Gastroesophageal sphincter (tissue), 3 donors: ENCODE results near the gene ATXN2L.

Experiments used
- CTCF ChIP-seq, 4 experiments: fragments of 200-600 bp in 2 of 4; fragments of 450-650 bp in 2 of 4; sonication (generic) in 1 of 4; IDR thresholded peaks; one replicate each; pipeline ENCODE4 v1.5.1; 2017 to 2019; ENCODE audit warnings: antibody characterized with exemption in 4 of 4, mild to moderate bottlenecking in 2 of 4, moderate library complexity in 2 of 4
- EP300 ChIP-seq: sonication (generic); formaldehyde crosslinking; IDR thresholded peaks from one replicate; pipeline ENCODE4 v1.6.1; 2017; ENCODE audit warnings: antibody characterized with exemption, mild to moderate bottlenecking
- POLR2A ChIP-seq, 2 donors: fragments of 450-650 bp; IDR thresholded peaks; one replicate each; pipeline ENCODE4 v1.6.1; 2017; ENCODE audit warnings: antibody characterized with exemption in 2 of 2, mild to moderate bottlenecking in 2 of 2, moderate library complexity in 1 of 2
- POLR2AphosphoS5 ChIP-seq: sonication (generic); formaldehyde crosslinking; IDR thresholded peaks from one replicate; pipeline ENCODE4 v1.6.1; 2017; ENCODE audit warnings: antibody characterized with exemption

- TF ChIP-seq EP300: no peak
- TF ChIP-seq POLR2AphosphoS5: no peak
- no peak for TF ChIP-seq POLR2A (IDR thresholded peaks at IDR 0.05)
- no peak for TF ChIP-seq CTCF (IDR thresholded peaks at IDR 0.05)
Measured at GRCh38 chr16:28834873-28835863, 12.4 kb downstream of the ATXN2L start.
